Measurements from ENCODE around the gene MTFMT.

GRCh38 chr15:64951777-64952418 lies 77.5 kb downstream of the MTFMT start:
- TF ChIP-seq CTCF (IDR thresholded peaks at IDR 0.05) = no peak
- TF ChIP-seq POLR2A (IDR thresholded peaks at IDR 0.05) = no peak

Data from adrenal gland (tissue), 5 donors.